ENCODE results near the gene C2CD5. TPM values are rescaled to one million over a fixed set of nuclear protein-coding genes. Genes with fewer than 3 reads are reported as not detected.
"Not testable (repeated sequence)": the region's sequence is repeated elsewhere in the genome, so short reads cannot be mapped to it uniquely, and the experiment has no call there.

The C2CD5 gene
- total RNA-seq, 4 donors from 2014 or later, result 43.7 to 68.5 (median 46.8) TPM

- no peak for DNase-seq
- TF ChIP-seq CTCF (IDR thresholded peaks at IDR 0.05) (no peak), POLR2A (IDR thresholded peaks at IDR 0.05) (no peak)
- H3K36me3 ChIP-seq, result peaks cover 0 to 20% (median 0%) of the 10 kb centered on the region in 3 donors
- no peaks in the 10 kb centered on the region for H3K4me1 ChIP-seq
- no peaks in the 10 kb centered on the region for H3K27me3 ChIP-seq
- H3K4me3 ChIP-seq, result no peak overlapping the region
- no peaks in the 10 kb centered on the region for H3K9me3 ChIP-seq
- H3K27ac ChIP-seq, result no peak overlapping the region
These were observed 38.5 kb downstream of the C2CD5 start for GRCh38 chr12:22505826-22506225.

DNA sequence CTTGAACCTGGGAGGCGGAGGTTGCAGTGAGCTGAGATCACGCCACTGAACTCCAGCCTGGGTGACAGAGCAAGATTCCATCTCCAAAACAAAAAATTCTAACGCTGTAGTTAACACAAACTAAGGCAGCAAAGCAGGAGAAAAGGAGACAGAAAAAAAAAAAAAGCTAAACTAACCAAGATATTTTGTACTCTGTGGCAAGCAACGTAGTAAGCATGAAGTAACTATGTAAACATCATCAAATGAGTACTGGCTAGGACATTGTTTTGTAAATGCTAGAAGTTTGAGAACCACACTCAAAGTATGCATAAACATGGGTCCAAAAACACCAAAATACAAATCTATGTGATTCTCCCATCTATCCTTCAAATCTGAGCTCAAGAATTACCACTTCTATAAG is 44.2 kb downstream of the C2CD5 start:
- no peak for DNase-seq
- TF ChIP-seq POLR2A (IDR thresholded peaks at IDR 0.05) (no peak), CTCF (IDR thresholded peaks at IDR 0.05) (no peak)
- Histone ChIP-seq H3K27me3 (no peaks in the 10 kb centered on the region), H3K4me3 (no peak overlapping the region), H3K27ac (peak overlapping the region in 1 of 4 donors; percentile 7), H3K36me3 (peaks cover 0 to 5% (median 0%) of the 10 kb centered on the region in 3 donors), H3K9me3 (no peaks in the 10 kb centered on the region), H3K4me1 (no peaks in the 10 kb centered on the region)

DNA sequence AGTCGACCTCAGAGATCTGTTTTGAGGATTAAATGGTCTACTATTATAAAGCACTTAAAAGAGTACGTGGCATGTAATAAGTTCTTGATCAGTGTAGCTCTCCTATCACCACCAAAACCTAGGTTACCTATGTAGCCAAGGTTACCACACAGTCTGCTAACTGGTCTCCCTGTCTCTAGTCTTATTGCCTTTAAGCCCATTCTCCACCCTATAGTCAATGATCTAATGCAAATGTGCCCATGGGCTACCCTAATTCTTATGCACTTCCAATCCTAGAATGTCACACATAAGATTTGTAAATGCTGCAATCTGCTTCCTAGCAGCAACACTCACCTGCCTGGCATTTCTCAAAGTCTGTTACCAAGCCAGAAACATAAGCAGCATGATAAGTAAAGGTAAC is 44.9 kb downstream of the C2CD5 start:
- Histone ChIP-seq H3K27ac (peak overlapping the region in 1 of 4 donors; percentile 7), H3K9me3 (no peaks in the 10 kb centered on the region), H3K27me3 (no peaks in the 10 kb centered on the region), H3K4me3 (no peak overlapping the region), H3K4me1 (no peaks in the 10 kb centered on the region), H3K36me3 (peaks cover 0 to 5% (median 0%) of the 10 kb centered on the region in 3 donors)
- TF ChIP-seq POLR2A (IDR thresholded peaks at IDR 0.05), result no peak
- DNase-seq, result no peak

- H3K9me3 ChIP-seq, result no peaks in the 10 kb centered on the region
- H3K36me3 ChIP-seq, result peaks cover 0 to 34% (median 0%) of the 10 kb centered on the region in 3 donors
- H3K4me3 ChIP-seq, result no peak overlapping the region
- TF ChIP-seq POLR2A (IDR thresholded peaks at IDR 0.05) (no peak), CTCF (IDR thresholded peaks at IDR 0.05) (no peak)
- DNase-seq, result no peak
- no peaks in the 10 kb centered on the region for H3K4me1 ChIP-seq
- H3K27me3 ChIP-seq, result no peaks in the 10 kb centered on the region
- H3K27ac ChIP-seq, result no peak overlapping the region
These were observed 50.0 kb downstream of the C2CD5 start for GRCh38 chr12:22494319-22494718.

DNA sequence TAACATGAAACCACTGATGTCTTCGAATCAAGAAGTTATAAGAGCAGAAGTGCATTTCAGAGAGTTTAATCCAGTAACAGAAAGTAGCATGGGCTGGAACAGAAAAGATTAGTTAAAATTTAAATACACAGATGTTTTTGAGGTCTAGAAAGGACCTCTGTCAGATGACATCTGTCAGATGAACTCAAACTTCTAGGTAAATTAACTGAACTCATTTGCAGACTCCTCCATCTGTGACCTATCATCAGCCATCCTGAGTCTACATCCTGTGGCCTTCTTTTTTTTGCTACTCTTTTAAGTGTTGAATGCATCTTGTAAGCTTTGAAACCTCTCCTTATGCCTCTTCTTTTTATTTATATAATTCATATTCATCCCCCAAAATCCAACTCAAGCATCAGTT is 53.3 kb downstream of the C2CD5 start:
- Histone ChIP-seq H3K27ac (no peak overlapping the region), H3K36me3 (peaks cover 0 to 50% (median 0%) of the 10 kb centered on the region in 3 donors), H3K9me3 (no peaks in the 10 kb centered on the region), H3K4me3 (no peak overlapping the region), H3K27me3 (no peaks in the 10 kb centered on the region), H3K4me1 (no peaks in the 10 kb centered on the region)
- TF ChIP-seq POLR2A (IDR thresholded peaks at IDR 0.05) (no peak), CTCF (IDR thresholded peaks at IDR 0.05) (no peak)
- no peak for DNase-seq

DNA sequence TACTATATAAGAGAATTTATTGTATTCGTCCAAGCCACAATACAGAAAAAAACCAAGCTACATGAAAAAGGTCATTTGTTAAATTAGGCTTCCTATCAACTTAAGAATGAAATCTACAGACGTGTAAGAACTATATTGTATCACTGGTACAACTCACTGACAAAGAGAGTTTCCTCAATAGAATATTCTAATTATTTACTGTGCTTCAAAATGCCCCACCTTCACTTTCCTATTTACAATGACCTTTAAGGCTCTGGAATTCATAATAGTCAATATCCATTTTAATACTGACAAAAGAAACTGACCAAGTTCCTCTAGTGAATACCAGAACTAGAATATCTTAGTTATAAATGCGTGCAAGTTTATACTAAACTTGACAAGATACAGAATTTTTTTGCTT is 55.9 kb downstream of the C2CD5 start:
- TF ChIP-seq POLR2A (IDR thresholded peaks at IDR 0.05) (no peak), CTCF (IDR thresholded peaks at IDR 0.05) (no peak)
- Histone ChIP-seq H3K27me3 (no peaks in the 10 kb centered on the region), H3K36me3 (peaks cover 0 to 59% (median 0%) of the 10 kb centered on the region in 3 donors), H3K27ac (no peak overlapping the region), H3K4me3 (no peak overlapping the region), H3K4me1 (no peaks in the 10 kb centered on the region), H3K9me3 (no peaks in the 10 kb centered on the region)
- DNase-seq, result no peak

GRCh38 chr12:22487683-22488082 is 56.7 kb downstream of the C2CD5 start:
- H3K27ac ChIP-seq, H3K4me1 ChIP-seq, H3K4me3 ChIP-seq, H3K9me3 ChIP-seq, DNase-seq, H3K27me3 ChIP-seq: not testable (repeated sequence)
- H3K36me3 ChIP-seq, result peaks cover 0 to 62% (median 0%) of the 10 kb centered on the region in 3 donors
